Ecto neural progenitor cell (in vitro differentiated cells): ENCODE data around the gene NTN1.

Experiments used
- DNase-seq: peaks from one replicate; pipeline ENCODE4 v3.0.0-alpha.2; 2018; ENCODE audit warnings: low spot score

Gene NTN1

GRCh38 chr17:9006175-9006767, 15.0 kb upstream of the NTN1 start:
- DNase-seq, result no peak

- no peak for DNase-seq
These were observed 14.1 kb upstream of the NTN1 start for GRCh38 chr17:9007052-9007714.

DNA sequence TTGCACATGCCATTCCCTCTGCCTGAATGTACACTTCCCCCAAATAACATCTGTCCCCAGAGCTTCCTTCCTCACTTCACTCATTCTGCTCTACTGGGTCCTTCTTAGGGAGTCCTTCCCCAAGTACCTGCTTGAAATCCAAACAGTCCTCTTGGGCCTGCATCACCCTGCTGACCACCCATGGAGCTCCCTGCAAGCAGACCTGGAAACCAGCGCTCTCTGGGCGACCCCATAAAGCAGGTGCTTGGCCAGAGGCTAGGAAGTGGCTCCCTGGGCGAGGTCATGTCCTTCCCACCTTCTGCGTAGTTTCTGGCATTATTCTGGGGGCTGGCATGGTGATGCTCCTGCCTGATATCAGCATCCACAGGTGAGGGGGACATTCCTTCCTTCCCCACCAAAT, 12.2 kb upstream of the NTN1 start:
- no peak for DNase-seq

GRCh38 chr17:9009737-9010136, 11.6 kb upstream of the NTN1 start:
- DNase-seq, result no peak

GRCh38 chr17:9011001-9011400, 10.3 kb upstream of the NTN1 start:
- no peak for DNase-seq

- peak; percentile 41 for DNase-seq
These were observed 4.3 kb upstream of the NTN1 start for GRCh38 chr17:9016941-9017552.

DNA sequence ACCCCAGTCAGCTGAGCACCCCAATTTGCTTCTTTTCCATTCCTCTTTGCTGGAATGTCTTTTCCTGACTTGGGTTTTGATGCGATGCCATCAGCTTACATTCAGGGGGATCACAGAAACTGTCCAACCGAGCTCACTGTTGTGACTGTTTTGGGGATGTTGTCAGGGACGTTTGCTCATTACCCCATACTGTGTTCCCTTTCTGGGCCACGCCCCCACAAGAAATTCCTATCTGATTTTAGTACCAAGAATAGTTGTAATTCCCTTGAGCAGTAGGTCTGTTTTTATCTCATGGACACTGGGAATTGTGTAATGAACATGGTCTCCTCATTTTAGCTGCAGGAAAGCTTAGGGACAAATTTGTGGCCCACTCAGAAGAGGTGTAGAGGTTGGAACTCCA, 2.6 kb upstream of the NTN1 start:
- no peak for DNase-seq

GRCh38 chr17:9020096-9020823, 1.1 kb upstream of the NTN1 start:
- DNase-seq, result no peak

DNA sequence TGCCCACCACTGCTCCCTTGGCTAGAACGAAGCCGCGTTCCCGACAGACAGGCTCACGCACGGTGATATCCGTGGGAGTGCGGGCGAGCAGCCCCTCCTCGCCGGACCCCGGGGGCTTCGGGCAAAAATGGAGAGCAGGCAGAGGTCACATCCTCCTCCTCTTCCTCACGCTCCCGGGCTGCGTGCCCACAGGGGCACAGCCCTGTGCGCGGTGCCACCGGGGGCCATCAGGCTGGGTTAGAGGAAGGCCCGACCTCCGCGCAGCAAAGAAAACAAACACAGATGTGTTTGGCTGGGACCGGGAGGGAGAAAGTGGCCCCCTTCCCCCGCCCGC, 519 bp upstream of the NTN1 start:
- DNase-seq, result no peak

DNA sequence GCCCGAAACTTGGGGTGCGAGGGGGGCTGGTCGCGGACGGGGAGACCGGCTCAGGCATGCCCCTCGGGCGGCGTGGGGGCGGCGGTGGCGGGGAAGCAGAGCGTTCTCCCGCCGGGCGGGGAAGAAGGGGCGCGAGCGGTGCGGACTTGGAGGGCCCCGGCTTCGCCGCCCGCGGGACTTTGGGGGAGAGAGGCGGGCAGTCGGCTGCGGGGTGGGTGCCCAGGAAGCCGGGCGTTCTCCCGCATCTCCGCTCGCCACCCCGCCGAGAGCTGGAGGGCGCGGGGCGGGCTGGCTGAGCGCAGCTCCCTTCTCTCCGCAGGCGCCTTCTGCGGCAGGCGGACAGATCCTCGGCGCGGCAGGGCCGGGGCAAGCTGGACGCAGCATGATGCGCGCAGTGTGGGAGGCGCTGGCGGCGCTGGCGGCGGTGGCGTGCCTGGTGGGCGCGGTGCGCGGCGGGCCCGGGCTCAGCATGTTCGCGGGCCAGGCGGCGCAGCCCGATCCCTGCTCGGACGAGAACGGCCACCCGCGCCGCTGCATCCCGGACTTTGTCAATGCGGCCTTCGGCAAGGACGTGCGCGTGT, 772 bp downstream of the NTN1 start:
- DNase-seq, result peak; percentile 84

DNA sequence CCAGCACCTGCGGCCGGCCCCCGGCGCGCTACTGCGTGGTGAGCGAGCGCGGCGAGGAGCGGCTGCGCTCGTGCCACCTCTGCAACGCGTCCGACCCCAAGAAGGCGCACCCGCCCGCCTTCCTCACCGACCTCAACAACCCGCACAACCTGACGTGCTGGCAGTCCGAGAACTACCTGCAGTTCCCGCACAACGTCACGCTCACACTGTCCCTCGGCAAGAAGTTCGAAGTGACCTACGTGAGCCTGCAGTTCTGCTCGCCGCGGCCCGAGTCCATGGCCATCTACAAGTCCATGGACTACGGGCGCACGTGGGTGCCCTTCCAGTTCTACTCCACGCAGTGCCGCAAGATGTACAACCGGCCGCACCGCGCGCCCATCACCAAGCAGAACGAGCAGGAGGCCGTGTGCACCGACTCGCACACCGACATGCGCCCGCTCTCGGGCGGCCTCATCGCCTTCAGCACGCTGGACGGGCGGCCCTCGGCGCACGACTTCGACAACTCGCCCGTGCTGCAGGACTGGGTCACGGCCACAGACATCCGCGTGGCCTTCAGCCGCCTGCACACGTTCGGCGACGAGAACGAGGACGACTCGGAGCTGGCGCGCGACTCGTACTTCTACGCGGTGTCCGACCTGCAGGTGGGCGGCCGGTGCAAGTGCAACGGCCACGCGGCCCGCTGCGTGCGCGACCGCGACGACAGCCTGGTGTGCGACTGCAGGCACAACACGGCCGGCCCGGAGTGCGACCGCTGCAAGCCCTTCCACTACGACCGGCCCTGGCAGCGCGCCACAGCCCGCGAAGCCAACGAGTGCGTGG, 1.5 kb downstream of the NTN1 start:
- peak; percentile 72 for DNase-seq

GRCh38 chr17:9023392-9024218, 2.3 kb downstream of the NTN1 start:
- peak; percentile 61 for DNase-seq

- peak; percentile 63 for DNase-seq
These were observed 3.2 kb downstream of the NTN1 start for GRCh38 chr17:9024497-9024896.

DNA sequence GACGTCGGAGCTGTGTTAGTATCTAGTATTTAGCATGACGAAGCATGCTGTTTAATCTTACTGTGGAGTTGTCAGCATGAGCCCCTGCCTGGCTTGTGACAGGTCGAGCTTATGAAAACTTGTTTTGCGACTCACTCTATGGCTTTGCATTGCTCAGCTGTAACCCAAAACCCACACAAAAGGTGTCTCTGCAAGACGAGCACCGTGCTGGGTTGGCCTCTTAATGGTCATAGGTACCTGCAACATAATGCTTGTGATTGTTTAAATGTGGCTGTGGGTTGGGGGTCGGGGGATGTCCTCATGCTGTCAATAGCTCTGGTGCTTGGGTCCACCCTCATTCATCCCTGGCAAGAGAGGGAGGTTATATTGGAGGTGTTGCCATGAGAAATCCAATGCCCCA, 5.4 kb downstream of the NTN1 start:
- peak; percentile 43 for DNase-seq

DNA sequence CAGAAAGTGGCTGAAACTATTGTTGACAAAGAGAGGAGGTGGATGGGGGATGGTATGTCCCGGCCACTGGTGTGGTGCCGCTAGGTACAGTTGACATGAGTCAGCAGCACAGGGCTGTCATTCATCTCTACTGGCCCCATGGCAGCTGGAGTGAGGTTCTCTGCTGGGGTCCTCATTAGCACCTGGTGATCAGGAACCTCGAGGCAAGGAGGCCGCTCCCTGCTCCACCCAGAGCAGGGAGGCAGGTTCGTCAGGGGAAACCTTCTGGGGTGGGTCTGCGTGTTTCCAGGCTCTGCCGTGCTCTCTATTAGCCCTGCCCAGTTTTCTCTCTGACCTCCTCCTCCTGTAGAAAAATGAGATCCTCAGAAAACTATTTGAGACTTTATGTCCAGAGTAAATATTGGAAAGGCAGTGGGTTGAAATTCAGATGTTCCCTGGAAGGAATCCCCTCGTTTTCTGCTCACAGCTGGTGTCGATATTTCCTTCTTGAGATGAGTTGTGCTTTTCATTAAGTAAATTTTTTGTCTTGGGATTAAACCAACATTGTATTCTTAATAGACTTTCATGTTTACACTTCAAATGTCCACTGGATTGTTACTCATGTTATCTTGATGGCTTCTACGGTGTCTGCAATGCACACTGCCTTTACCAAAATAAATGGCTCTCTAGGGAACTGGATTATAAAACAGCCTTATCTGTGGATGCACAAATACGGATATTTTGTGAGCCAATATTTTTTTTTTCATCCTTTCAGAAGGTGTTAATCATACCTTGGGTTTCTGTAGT, 7.1 kb downstream of the NTN1 start:
- DNase-seq, result peak; percentile 50

- DNase-seq, result peak; percentile 62
These were observed 7.8 kb downstream of the NTN1 start for GRCh38 chr17:9028988-9029570.

- no peak for DNase-seq
These were observed 10.8 kb downstream of the NTN1 start for GRCh38 chr17:9032151-9032550.

DNA sequence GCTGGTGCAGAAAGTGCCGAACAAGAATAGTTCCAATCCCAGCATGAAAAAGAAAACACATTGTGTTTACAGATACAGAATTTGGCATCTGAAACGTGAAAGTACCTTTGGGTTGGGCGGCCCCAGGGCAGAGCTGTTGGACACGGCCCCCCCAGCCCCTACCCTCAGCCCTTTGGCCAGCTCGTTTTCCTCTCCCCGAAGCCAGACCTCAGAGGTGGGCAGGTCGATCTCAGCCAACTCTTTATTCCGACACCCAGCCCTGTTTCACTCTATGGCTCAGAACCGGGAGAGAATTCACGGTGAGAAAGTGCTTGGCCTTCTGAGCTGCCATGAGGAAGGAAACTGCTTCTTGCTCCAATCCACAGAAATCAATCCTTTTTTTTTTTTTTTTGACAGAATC, 11.3 kb downstream of the NTN1 start:
- peak; percentile 45 for DNase-seq

GRCh38 chr17:9035249-9035648, 13.9 kb downstream of the NTN1 start:
- no peak for DNase-seq

GRCh38 chr17:9036336-9036735, 15.0 kb downstream of the NTN1 start:
- DNase-seq, result no peak
